ENCODE measurements around the gene RASA3.

RASA3 gene

GRCh38 chr13:114088863-114089262 is 43.6 kb downstream of the RASA3 start:
- no peak overlapping the region for H3K4me3 ChIP-seq (ENCODE audit: low read length)
- no peak overlapping the region for H2AFZ ChIP-seq (ENCODE audit: low read depth, low read length)
- peaks cover 12% of the 10 kb centered on the region for H3K9me3 ChIP-seq (ENCODE audit: low read length)
- H3K4me1 ChIP-seq (ENCODE audit: insufficient read depth, low read length), result no peaks in the 10 kb centered on the region
- no peaks in the 10 kb centered on the region for H3K36me3 ChIP-seq (ENCODE audit: insufficient read depth, low read length)
- no peaks in the 10 kb centered on the region for H3K27me3 ChIP-seq (ENCODE audit: insufficient read depth, low read length)

DNA sequence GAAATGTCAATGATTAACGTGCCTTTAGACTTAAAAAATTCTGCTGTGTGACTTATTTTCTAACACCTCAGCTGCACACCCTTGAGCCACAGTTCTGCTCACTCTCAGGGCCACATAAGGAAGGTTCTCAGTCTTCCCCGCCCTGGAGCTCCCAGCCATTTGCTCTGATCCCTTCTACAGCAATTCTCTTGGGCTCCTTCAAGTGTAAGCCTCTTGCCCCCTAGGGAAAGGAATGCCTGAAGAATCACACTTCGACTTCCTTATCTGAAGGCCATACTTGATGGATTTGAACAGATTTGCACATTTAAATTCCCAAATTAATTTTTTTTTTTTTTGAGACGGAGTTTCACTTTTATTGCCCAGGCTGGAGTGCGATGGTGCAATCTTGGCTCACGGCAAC is 44.2 kb downstream of the RASA3 start:
- Histone ChIP-seq H3K27me3 (ENCODE audit: insufficient read depth, low read length) (no peaks in the 10 kb centered on the region), H3K4me1 (ENCODE audit: insufficient read depth, low read length) (no peaks in the 10 kb centered on the region), H2AFZ (ENCODE audit: low read depth, low read length) (no peak overlapping the region), H3K4me3 (ENCODE audit: low read length) (no peak overlapping the region), H3K36me3 (ENCODE audit: insufficient read depth, low read length) (no peaks in the 10 kb centered on the region), H3K9me3 (ENCODE audit: low read length) (peaks cover 12% of the 10 kb centered on the region)

DNA sequence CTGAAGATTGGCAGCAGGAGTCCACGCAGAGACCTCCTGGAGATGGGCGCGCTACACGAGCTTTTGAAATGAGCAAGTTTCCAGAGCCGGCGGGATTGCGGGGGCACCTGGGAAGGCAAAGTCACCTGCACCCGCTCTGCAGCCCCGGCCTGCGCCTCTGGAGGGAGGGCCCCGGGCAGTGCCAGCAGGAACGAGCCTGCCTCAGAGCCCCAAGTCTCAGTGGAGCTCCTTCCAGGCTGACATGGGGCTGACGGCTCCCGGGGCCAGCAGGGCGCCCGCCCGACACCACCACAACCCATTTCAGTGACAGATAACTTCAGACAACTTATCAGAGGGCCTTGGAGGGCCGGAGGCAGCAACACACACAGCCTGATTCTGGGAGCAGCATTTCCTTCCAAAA is 45.0 kb downstream of the RASA3 start:
- no peaks in the 10 kb centered on the region for H3K4me1 ChIP-seq (ENCODE audit: insufficient read depth, low read length)
- H3K36me3 ChIP-seq (ENCODE audit: insufficient read depth, low read length), result no peaks in the 10 kb centered on the region
- no peak overlapping the region for H2AFZ ChIP-seq (ENCODE audit: low read depth, low read length)
- H3K4me3 ChIP-seq (ENCODE audit: low read length), result no peak overlapping the region
- peaks cover 16% of the 10 kb centered on the region for H3K9me3 ChIP-seq (ENCODE audit: low read length)
- H3K27me3 ChIP-seq (ENCODE audit: insufficient read depth, low read length), result no peaks in the 10 kb centered on the region

- Histone ChIP-seq H3K4me1 (ENCODE audit: insufficient read depth, low read length) (peaks cover 20% of the 10 kb centered on the region), H3K36me3 (ENCODE audit: insufficient read depth, low read length) (peaks cover 4% of the 10 kb centered on the region), H3K9me3 (ENCODE audit: low read length) (peaks cover 17% of the 10 kb centered on the region), H2AFZ (ENCODE audit: low read depth, low read length) (no peak overlapping the region), H3K27me3 (ENCODE audit: insufficient read depth, low read length) (no peaks in the 10 kb centered on the region), H3K4me3 (ENCODE audit: low read length) (no peak overlapping the region)
Observed at GRCh38 chr13:114082849-114083645, 49.4 kb downstream of the RASA3 start.

- no peak overlapping the region for H3K4me3 ChIP-seq (ENCODE audit: low read length)
- H3K4me1 ChIP-seq (ENCODE audit: insufficient read depth, low read length), result peaks cover 30% of the 10 kb centered on the region
- H2AFZ ChIP-seq (ENCODE audit: low read depth, low read length), result no peak overlapping the region
- no peaks in the 10 kb centered on the region for H3K27me3 ChIP-seq (ENCODE audit: insufficient read depth, low read length)
- peaks cover 4% of the 10 kb centered on the region for H3K36me3 ChIP-seq (ENCODE audit: insufficient read depth, low read length)
- H3K9me3 ChIP-seq (ENCODE audit: low read length), result peaks cover 14% of the 10 kb centered on the region
Observed at GRCh38 chr13:114081761-114082681, 50.4 kb downstream of the RASA3 start.

DNA sequence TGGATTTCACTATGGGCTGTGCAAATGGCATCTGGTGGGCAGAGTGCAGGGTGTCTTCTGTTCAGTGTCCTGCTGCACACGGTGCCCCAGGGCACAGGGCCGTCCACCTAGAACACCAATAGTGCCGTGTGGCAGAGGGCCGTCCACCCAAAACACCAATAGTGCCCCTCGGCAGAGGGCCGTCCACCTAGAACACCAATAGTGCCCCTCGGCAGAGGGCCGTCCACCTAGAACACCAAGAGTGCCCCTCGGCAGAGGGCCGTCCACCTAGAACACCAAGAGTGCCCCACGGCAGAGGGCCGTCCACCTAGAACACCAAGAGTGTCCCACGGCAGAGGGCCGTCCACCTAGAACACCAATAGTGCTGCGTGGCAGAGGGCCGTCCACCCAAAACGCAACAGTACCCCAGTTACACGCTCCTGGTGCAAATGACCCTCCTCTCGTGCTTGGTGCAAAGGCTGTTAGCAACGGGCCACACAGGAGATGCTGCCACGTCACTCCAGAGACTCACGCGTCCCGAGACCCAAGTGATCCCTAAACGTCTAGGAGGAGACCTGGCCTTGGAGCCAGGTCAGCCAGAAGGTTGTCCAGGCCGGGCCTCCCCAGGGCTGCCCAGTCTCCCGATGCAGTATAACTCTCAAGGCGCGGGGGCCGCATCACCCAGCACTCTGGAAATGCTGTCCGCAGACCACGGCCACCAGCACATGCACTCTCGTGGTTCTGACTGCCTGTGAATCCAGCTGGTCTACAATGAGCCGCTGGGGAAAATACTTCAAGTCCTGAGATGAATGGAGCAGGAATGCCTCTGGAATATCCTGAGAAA is 51.5 kb downstream of the RASA3 start:
- H3K36me3 ChIP-seq (ENCODE audit: insufficient read depth, low read length), result peaks cover 4% of the 10 kb centered on the region
- H3K9me3 ChIP-seq (ENCODE audit: low read length), result peaks cover 14% of the 10 kb centered on the region
- H3K4me1 ChIP-seq (ENCODE audit: insufficient read depth, low read length), result peaks cover 38% of the 10 kb centered on the region
- no peaks in the 10 kb centered on the region for H3K27me3 ChIP-seq (ENCODE audit: insufficient read depth, low read length)
- no peak overlapping the region for H2AFZ ChIP-seq (ENCODE audit: low read depth, low read length)
- H3K4me3 ChIP-seq (ENCODE audit: low read length), result no peak overlapping the region

GRCh38 chr13:114079601-114080536 is 52.6 kb downstream of the RASA3 start:
- H3K4me1 ChIP-seq (ENCODE audit: insufficient read depth, low read length), result peaks cover 40% of the 10 kb centered on the region
- peaks cover 14% of the 10 kb centered on the region for H3K9me3 ChIP-seq (ENCODE audit: low read length)
- no peak overlapping the region for H3K4me3 ChIP-seq (ENCODE audit: low read length)
- no peak overlapping the region for H2AFZ ChIP-seq (ENCODE audit: low read depth, low read length)
- no peaks in the 10 kb centered on the region for H3K27me3 ChIP-seq (ENCODE audit: insufficient read depth, low read length)
- H3K36me3 ChIP-seq (ENCODE audit: insufficient read depth, low read length), result peaks cover 4% of the 10 kb centered on the region

GRCh38 chr13:114078461-114079451 is 53.7 kb downstream of the RASA3 start:
- no peak overlapping the region for H3K4me3 ChIP-seq (ENCODE audit: low read length)

GRCh38 chr13:114077933-114078325 is 54.5 kb downstream of the RASA3 start:
- Histone ChIP-seq H3K36me3 (ENCODE audit: insufficient read depth, low read length) (peaks cover 4% of the 10 kb centered on the region), H3K4me3 (ENCODE audit: low read length) (no peak overlapping the region), H3K4me1 (ENCODE audit: insufficient read depth, low read length) (peaks cover 51% of the 10 kb centered on the region)

More at GRCh38 chr13:114078461-114079451, 53.7 kb downstream of the RASA3 start:
- Histone ChIP-seq H3K36me3 (ENCODE audit: insufficient read depth, low read length) (peaks cover 4% of the 10 kb centered on the region), H3K27me3 (ENCODE audit: insufficient read depth, low read length) (no peaks in the 10 kb centered on the region), H2AFZ (ENCODE audit: low read depth, low read length) (no peak overlapping the region), H3K4me1 (ENCODE audit: insufficient read depth, low read length) (peaks cover 46% of the 10 kb centered on the region), H3K9me3 (ENCODE audit: low read length) (peaks cover 14% of the 10 kb centered on the region)

GRCh38 chr13:114077099-114077932 is 55.1 kb downstream of the RASA3 start:
- H3K36me3 ChIP-seq (ENCODE audit: insufficient read depth, low read length), result peaks cover 4% of the 10 kb centered on the region

More at GRCh38 chr13:114077933-114078325, 54.5 kb downstream of the RASA3 start:
- H3K27me3 ChIP-seq (ENCODE audit: insufficient read depth, low read length), result no peaks in the 10 kb centered on the region
- H3K9me3 ChIP-seq (ENCODE audit: low read length), result peaks cover 12% of the 10 kb centered on the region
- H2AFZ ChIP-seq (ENCODE audit: low read depth, low read length), result no peak overlapping the region

More at GRCh38 chr13:114077099-114077932, 55.1 kb downstream of the RASA3 start:
- Histone ChIP-seq H3K4me1 (ENCODE audit: insufficient read depth, low read length) (peaks cover 57% of the 10 kb centered on the region), H2AFZ (ENCODE audit: low read depth, low read length) (no peak overlapping the region), H3K4me3 (ENCODE audit: low read length) (no peak overlapping the region), H3K27me3 (ENCODE audit: insufficient read depth, low read length) (no peaks in the 10 kb centered on the region), H3K9me3 (ENCODE audit: low read length) (peaks cover 9% of the 10 kb centered on the region)
